ENCODE data around the gene HERC6.
"Not testable (repeated sequence)": the region's sequence is repeated elsewhere in the genome, so short reads cannot be mapped to it uniquely, and the experiment has no call there.

Gene HERC6

GRCh38 chr4:88378691-88379559 lies at the start of gene HERC6:
Gene HERC6, plus strand, starts transcription at chr4:88378852. Its CDS starts 70 bp downstream, at chr4:88378922.
- DNase-seq, result peak; percentile 27

GRCh38 chr4:88333741-88334405 lies 44.8 kb upstream of the HERC6 start:
- DNase-seq, result no peak

- peak; percentile 51 for DNase-seq
Observed at GRCh38 chr4:88335092-88335665, 43.5 kb upstream of the HERC6 start.

GRCh38 chr4:88341227-88342192 lies 37.1 kb upstream of the HERC6 start:
- DNase-seq, result peak; percentile 67

GRCh38 chr4:88346902-88347301 lies 31.8 kb upstream of the HERC6 start:
- DNase-seq, result not testable (repeated sequence)

GRCh38 chr4:88348761-88349160 lies 29.9 kb upstream of the HERC6 start:
- DNase-seq, result not testable (repeated sequence)

GRCh38 chr4:88350786-88351185 lies 27.9 kb upstream of the HERC6 start:
- no peak for DNase-seq

GRCh38 chr4:88352062-88352740 lies 26.5 kb upstream of the HERC6 start:
- DNase-seq, result no peak

GRCh38 chr4:88353324-88353723 lies 25.3 kb upstream of the HERC6 start:
- no peak for DNase-seq

- DNase-seq, result no peak
Observed at GRCh38 chr4:88356771-88357170, 21.9 kb upstream of the HERC6 start.

GRCh38 chr4:88357262-88357661 lies 21.4 kb upstream of the HERC6 start:
- DNase-seq, result no peak

- DNase-seq, result no peak
Observed at GRCh38 chr4:88359558-88359957, 19.1 kb upstream of the HERC6 start.

- DNase-seq, result no peak
Observed at GRCh38 chr4:88360256-88360655, 18.4 kb upstream of the HERC6 start.

GRCh38 chr4:88360791-88361190 lies 17.9 kb upstream of the HERC6 start:
- DNase-seq, result no peak

- DNase-seq, result not testable (repeated sequence)
Observed at GRCh38 chr4:88361217-88361773, 17.4 kb upstream of the HERC6 start.

- no peak for DNase-seq
Observed at GRCh38 chr4:88366460-88366859, 12.2 kb upstream of the HERC6 start.

GRCh38 chr4:88367826-88368225 lies 10.8 kb upstream of the HERC6 start:
- DNase-seq, result no peak

GRCh38 chr4:88369180-88369812 lies 9.4 kb upstream of the HERC6 start:
- DNase-seq, result not testable (repeated sequence)

GRCh38 chr4:88381123-88381522 lies 2.5 kb downstream of the HERC6 start:
- no peak for DNase-seq

- no peak for DNase-seq
Observed at GRCh38 chr4:88382621-88383020, 4.0 kb downstream of the HERC6 start.

- DNase-seq, result no peak
Observed at GRCh38 chr4:88390128-88390527, 11.5 kb downstream of the HERC6 start.

All from SHP77 treated with DMSO at 0.1 percent for 48 hours (cell line).